Measurements from ENCODE around the gene CNTROB. TPM values are rescaled to one million over a fixed set of nuclear protein-coding genes. Genes with fewer than 3 reads are reported as not detected.

CNTROB gene
- total RNA-seq, 1 experiment from 2014 or later = 39.7 TPM

DNA sequence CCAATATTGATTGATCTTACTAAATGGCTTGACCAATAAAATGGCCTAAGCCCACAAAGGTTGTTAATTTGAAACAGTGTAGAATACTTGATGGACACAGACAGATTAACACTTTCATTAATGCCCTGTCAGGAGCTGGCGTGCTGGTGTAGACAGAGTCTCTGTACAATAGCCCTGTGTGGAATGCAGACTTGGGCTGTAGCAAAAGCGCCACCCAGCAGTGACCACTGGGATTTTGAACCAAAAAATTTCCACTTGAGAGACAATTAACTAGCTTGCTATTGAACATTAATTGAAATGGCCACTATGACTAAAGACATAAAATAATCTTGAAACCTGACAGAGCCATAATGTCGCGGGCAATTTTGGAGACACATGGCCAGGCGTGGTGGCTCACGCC is 50.7 kb downstream of the CNTROB start:
- H3K36me3 Mint-ChIP-seq = no peaks in the 10 kb centered on the region
- CTCF ChIA-PET = interaction anchor here (0.7 to 1.6 kb wide), 8 partner anchors 12 to 245 kb away, joined by 3 to 8 read pairs (median 4); no protein-coding TSS in a partner anchor
- H3K27me3 Mint-ChIP-seq (ENCODE audit: low read depth) = peaks cover 13% of the 10 kb centered on the region
- ATAC-seq = no peak
- no peaks in the 10 kb centered on the region for H3K9me3 Mint-ChIP-seq
- POLR2A ChIA-PET = no interaction called here
- H3K4me3 Mint-ChIP-seq = no peak overlapping the region
- peaks cover 10% of the 10 kb centered on the region for H3K4me1 Mint-ChIP-seq
- TF ChIP-seq NR2C2 (CRISPR knock-in tag; IDR thresholded peaks at IDR 0.05) = no peak
- no peak for TF ChIP-seq FOXP1 (CRISPR knock-in tag; IDR thresholded peaks at IDR 0.05; ENCODE audit: borderline replicate concordance)
- no peak for TF ChIP-seq ATF1 (CRISPR knock-in tag; IDR thresholded peaks at IDR 0.05)
- TF ChIP-seq ESRRA (CRISPR knock-in tag; IDR thresholded peaks at IDR 0.05; ENCODE audit: borderline replicate concordance) = no peak
- no peak for TF ChIP-seq KAT7 (CRISPR knock-in tag; IDR thresholded peaks at IDR 0.05; ENCODE audit: borderline replicate concordance)
- TF ChIP-seq, protein P1, sequence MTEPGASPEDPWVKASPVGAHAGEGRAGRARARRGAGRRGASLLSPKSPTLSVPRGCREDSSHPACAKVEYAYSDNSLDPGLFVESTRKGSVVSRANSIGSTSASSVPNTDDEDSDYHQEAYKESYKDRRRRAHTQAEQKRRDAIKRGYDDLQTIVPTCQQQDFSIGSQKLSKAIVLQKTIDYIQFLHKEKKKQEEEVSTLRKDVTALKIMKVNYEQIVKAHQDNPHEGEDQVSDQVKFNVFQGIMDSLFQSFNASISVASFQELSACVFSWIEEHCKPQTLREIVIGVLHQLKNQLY (CRISPR knock-in tag; IDR thresholded peaks at IDR 0.05) = no peak
- TF ChIP-seq, protein P2, sequence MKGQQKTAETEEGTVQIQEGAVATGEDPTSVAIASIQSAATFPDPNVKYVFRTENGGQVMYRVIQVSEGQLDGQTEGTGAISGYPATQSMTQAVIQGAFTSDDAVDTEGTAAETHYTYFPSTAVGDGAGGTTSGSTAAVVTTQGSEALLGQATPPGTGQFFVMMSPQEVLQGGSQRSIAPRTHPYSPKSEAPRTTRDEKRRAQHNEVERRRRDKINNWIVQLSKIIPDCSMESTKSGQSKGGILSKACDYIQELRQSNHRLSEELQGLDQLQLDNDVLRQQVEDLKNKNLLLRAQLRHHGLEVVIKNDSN (CRISPR knock-in tag; IDR thresholded peaks at IDR 0.05) = no peak
- no peak for TF ChIP-seq GRHL2 (CRISPR knock-in tag; IDR thresholded peaks at IDR 0.05; ENCODE audit: insufficient replicate concordance, severe bottlenecking)
- TF ChIP-seq, protein P3, sequence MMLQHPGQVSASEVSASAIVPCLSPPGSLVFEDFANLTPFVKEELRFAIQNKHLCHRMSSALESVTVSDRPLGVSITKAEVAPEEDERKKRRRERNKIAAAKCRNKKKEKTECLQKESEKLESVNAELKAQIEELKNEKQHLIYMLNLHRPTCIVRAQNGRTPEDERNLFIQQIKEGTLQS (CRISPR knock-in tag; conservative IDR thresholded peaks at IDR 0.05) = no peak
- no peak for TF ChIP-seq TCF7 (CRISPR knock-in tag; IDR thresholded peaks at IDR 0.05; ENCODE audit: low read depth)
- TF ChIP-seq ZNF219 (CRISPR knock-in tag; IDR thresholded peaks at IDR 0.05; ENCODE audit: borderline replicate concordance) = no peak
- no peak for TF ChIP-seq ZNF671 (CRISPR knock-in tag; IDR thresholded peaks at IDR 0.05)
- TF ChIP-seq RELA (CRISPR knock-in tag; IDR thresholded peaks at IDR 0.05; ENCODE audit: borderline replicate concordance) = no peak
- TF ChIP-seq, protein P4, sequence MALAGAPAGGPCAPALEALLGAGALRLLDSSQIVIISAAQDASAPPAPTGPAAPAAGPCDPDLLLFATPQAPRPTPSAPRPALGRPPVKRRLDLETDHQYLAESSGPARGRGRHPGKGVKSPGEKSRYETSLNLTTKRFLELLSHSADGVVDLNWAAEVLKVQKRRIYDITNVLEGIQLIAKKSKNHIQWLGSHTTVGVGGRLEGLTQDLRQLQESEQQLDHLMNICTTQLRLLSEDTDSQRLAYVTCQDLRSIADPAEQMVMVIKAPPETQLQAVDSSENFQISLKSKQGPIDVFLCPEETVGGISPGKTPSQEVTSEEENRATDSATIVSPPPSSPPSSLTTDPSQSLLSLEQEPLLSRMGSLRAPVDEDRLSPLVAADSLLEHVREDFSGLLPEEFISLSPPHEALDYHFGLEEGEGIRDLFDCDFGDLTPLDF (CRISPR knock-in tag; IDR thresholded peaks at IDR 0.05) = no peak
- no peak for TF ChIP-seq MYBL2 (CRISPR knock-in tag; IDR thresholded peaks at IDR 0.05)
- no peak for TF ChIP-seq ZNF416 (CRISPR knock-in tag; IDR thresholded peaks at IDR 0.05)
- TF ChIP-seq RORB (CRISPR knock-in tag; IDR thresholded peaks at IDR 0.05) = no peak
- no peak for TF ChIP-seq SOX15 (CRISPR knock-in tag; IDR thresholded peaks at IDR 0.05)
- TF ChIP-seq CREB1 (CRISPR knock-in tag; IDR thresholded peaks at IDR 0.05) = no peak
- no peak for TF ChIP-seq TP53 (CRISPR knock-in tag; IDR thresholded peaks at IDR 0.05)
- DNase-seq (ENCODE audit: low spot score) = no peak
- H3K27ac Mint-ChIP-seq = no peak overlapping the region

DNA sequence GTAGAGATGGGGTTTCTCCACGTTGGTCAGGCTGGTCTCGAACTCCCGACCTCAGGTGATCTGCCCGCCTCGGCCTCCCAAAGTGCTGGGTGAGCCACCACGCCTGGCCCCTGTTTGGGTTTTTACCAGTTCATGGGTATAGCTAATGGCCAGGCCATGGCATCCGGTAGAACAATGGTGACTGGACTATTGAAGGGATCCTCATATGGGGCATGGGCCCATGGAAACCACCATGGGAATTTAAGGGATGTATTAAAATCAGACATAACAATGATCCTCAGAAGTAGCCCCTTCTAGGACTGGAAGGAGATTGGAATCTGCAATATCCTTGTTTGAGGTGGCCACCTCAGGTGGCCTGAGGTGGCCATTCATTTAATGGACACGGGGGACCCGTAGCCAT is 52.9 kb downstream of the CNTROB start:
- Mint-ChIP-seq H3K27ac (no peak overlapping the region), H3K36me3 (no peaks in the 10 kb centered on the region), H3K4me3 (no peak overlapping the region), H3K27me3 (ENCODE audit: low read depth) (peaks cover 27% of the 10 kb centered on the region), H3K4me1 (peaks cover 16% of the 10 kb centered on the region), H3K9me3 (no peaks in the 10 kb centered on the region)
- no peak for DNase-seq (ENCODE audit: low spot score)
- ATAC-seq = no peak
- ChIA-PET CTCF (no interaction called here), POLR2A (interaction anchor here (1.1 kb wide), 1 partner anchor 41 kb away, joined by 3 read pairs; no protein-coding TSS in a partner anchor)
- TF ChIP-seq NR3C1 (CRISPR knock-in tag; conservative IDR thresholded peaks at IDR 0.05; ENCODE audit: low read depth) (no peak), GTF2I (CRISPR knock-in tag; conservative IDR thresholded peaks at IDR 0.05) (no peak), RORB (CRISPR knock-in tag; IDR thresholded peaks at IDR 0.05) (no peak), ETV6 (CRISPR knock-in tag; IDR thresholded peaks at IDR 0.05) (no peak), OVOL2 (CRISPR knock-in tag; IDR thresholded peaks at IDR 0.05; ENCODE audit: borderline replicate concordance) (no peak), ELF4 (CRISPR knock-in tag; IDR thresholded peaks at IDR 0.05; ENCODE audit: low read depth) (no peak), ESRRA (CRISPR knock-in tag; IDR thresholded peaks at IDR 0.05; ENCODE audit: borderline replicate concordance) (no peak), ZNF423 (CRISPR knock-in tag; IDR thresholded peaks at IDR 0.05) (no peak)
- TF ChIP-seq, protein P5, sequence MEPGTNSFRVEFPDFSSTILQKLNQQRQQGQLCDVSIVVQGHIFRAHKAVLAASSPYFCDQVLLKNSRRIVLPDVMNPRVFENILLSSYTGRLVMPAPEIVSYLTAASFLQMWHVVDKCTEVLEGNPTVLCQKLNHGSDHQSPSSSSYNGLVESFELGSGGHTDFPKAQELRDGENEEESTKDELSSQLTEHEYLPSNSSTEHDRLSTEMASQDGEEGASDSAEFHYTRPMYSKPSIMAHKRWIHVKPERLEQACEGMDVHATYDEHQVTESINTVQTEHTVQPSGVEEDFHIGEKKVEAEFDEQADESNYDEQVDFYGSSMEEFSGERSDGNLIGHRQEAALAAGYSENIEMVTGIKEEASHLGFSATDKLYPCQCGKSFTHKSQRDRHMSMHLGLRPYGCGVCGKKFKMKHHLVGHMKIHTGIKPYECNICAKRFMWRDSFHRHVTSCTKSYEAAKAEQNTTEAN (CRISPR knock-in tag; IDR thresholded peaks at IDR 0.05) = no peak
- TF ChIP-seq, protein P6, sequence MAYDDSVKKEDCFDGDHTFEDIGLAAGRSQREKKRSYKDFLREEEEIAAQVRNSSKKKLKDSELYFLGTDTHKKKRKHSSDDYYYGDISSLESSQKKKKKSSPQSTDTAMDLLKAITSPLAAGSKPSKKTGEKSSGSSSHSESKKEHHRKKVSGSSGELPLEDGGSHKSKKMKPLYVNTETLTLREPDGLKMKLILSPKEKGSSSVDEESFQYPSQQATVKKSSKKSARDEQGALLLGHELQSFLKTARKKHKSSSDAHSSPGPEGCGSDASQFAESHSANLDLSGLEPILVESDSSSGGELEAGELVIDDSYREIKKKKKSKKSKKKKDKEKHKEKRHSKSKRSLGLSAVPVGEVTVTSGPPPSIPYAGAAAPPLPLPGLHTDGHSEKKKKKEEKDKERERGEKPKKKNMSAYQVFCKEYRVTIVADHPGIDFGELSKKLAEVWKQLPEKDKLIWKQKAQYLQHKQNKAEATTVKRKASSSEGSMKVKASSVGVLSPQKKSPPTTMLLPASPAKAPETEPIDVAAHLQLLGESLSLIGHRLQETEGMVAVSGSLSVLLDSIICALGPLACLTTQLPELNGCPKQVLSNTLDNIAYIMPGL (CRISPR knock-in tag; IDR thresholded peaks at IDR 0.05) = no peak
- TF ChIP-seq, protein P7, sequence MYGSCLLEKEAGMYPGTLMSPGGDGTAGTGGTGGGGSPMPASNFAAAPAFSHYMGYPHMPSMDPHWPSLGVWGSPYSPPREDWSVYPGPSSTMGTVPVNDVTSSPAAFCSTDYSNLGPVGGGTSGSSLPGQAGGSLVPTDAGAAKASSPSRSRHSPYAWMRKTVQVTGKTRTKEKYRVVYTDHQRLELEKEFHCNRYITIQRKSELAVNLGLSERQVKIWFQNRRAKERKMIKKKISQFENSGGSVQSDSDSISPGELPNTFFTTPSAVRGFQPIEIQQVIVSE (CRISPR knock-in tag; IDR thresholded peaks at IDR 0.05; ENCODE audit: borderline replicate concordance) = no peak
